GM18505 (cell line): ENCODE data around the gene ZNF443.
"Not testable (repeated sequence)": the region's sequence is repeated elsewhere in the genome, so short reads cannot be mapped to it uniquely, and the experiment has no call there.

ENCODE experiments used
- ATAC-seq: cut with Tn5 transposase; IDR thresholded peaks from one replicate; pipeline ENCODE4 v1.9.1; 2021; ENCODE audit not compliant: unreplicated experiment
- POLR2A ChIP-seq: IDR thresholded peaks from 4 replicates; pipeline ENCODE4 v1.6.1; 2011; ENCODE audit warnings: borderline replicate concordance; ENCODE audit not compliant: insufficient read depth, insufficient read length; ENCODE audit errors: extremely low read depth

Gene ZNF443

DNA sequence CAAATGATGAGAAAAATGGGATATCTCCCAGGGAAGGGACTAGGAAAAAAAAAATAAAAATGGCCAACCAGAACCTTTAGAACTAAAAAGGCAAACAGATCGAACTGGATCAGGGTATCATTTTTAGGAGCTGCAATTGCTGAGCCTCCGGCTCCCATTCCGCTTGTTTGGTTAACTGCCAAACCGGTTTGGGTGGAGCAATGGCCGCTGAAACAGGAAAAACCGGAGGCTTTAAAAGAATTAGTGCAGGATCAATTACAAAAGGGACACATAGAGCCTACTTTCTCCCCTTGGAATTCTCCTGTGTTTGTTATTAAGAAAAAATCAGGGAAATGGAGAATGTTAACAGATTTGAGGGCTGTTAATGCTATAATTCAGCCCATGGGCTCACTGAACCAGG is 12.7 kb upstream of the ZNF443 start:
- TF ChIP-seq POLR2A: no peak
- ATAC-seq: no peak

GRCh38 chr19:12450844-12451243 is 10.0 kb upstream of the ZNF443 start:
- TF ChIP-seq POLR2A: no peak
- ATAC-seq: no peak

GRCh38 chr19:12448808-12449207 is 8.0 kb upstream of the ZNF443 start:
- ATAC-seq: no peak
- no peak for TF ChIP-seq POLR2A

- ATAC-seq: peak; percentile 20
Measured at GRCh38 chr19:12439686-12440540, 908 bp downstream of the ZNF443 start.

DNA sequence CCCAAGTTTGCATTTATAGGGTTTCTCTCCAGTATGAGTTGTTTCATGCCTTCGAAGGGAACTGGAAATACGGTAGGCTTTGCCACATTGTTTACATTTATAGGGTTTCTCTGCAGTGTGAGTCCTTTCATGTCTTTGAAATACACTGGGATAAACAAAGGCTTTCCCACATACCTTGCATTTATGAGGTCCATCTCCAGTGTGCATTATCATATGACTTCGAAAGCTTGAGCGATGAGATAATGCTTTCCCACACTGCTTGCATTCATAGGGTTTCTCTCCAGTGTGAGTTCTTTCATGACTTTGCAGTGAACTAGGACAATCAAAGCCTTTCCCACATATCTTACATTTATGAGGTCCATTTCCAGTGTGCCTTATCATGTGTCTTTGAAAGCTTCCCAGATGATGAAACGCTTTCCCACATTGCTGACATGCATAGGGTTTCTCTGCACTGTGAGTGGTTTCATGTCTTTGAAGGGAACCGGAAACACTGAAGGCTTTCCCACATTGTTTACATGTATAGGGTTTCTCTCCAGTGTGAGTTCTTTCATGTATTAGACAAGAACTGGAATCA is 10.0 kb downstream of the ZNF443 start:
- ATAC-seq: not testable (repeated sequence)

GRCh38 chr19:12425888-12426274 is 14.9 kb downstream of the ZNF443 start:
- no peak for TF ChIP-seq POLR2A
- ATAC-seq: no peak

DNA sequence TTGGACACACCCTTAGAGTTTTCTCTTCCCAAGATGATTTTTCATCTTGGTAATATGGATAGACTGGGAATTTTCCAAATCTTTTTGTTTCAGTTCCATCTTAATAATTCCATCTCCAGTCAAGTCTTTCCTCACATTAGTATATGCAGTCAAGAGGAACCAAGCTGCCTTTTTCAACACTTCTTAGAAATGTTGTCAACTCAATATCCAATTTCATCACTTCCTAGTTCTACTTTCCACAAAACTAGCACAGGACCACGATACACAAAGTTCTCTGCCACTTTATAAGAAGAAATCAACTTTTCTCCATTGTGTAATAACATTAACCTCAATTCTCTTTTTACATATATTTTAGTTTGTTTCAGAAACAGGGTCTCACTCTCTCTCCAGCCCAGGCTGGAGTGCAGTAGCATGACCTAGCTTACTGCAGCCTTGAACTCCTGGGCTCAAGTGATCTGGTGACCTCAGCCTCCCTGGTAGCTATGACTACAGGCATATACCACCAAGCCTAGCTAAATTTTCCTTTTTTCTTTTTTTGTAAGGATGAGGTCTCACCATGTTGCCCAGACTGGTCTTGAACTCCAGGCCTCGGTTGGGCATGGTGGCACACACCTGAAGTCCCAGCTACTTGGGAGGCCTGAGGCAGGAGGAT is 15.5 kb downstream of the ZNF443 start:
- TF ChIP-seq POLR2A: no peak
- no peak for ATAC-seq

DNA sequence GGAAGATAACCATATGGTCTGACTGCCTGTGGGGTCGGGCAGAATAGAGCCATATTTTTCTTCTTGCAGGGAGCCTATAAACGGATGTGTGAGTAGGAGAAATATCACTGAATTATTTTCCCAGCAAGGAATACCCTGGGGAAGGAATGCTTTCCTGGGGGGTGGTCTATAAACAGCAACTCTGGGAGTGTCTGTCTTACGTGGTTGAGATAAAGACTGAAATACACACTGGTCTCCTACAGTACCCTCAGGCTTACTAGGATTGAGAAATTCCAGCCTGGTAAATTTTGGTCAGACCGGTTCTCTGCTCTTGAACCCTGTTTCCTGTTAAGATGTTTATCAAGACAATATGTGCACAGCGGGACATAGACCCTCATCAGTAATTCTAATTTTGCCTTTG is 23.5 kb downstream of the ZNF443 start:
- not testable (repeated sequence) for ATAC-seq

GRCh38 chr19:12411893-12412292 is 28.9 kb downstream of the ZNF443 start:
- ATAC-seq: no peak
- no peak for TF ChIP-seq POLR2A

DNA sequence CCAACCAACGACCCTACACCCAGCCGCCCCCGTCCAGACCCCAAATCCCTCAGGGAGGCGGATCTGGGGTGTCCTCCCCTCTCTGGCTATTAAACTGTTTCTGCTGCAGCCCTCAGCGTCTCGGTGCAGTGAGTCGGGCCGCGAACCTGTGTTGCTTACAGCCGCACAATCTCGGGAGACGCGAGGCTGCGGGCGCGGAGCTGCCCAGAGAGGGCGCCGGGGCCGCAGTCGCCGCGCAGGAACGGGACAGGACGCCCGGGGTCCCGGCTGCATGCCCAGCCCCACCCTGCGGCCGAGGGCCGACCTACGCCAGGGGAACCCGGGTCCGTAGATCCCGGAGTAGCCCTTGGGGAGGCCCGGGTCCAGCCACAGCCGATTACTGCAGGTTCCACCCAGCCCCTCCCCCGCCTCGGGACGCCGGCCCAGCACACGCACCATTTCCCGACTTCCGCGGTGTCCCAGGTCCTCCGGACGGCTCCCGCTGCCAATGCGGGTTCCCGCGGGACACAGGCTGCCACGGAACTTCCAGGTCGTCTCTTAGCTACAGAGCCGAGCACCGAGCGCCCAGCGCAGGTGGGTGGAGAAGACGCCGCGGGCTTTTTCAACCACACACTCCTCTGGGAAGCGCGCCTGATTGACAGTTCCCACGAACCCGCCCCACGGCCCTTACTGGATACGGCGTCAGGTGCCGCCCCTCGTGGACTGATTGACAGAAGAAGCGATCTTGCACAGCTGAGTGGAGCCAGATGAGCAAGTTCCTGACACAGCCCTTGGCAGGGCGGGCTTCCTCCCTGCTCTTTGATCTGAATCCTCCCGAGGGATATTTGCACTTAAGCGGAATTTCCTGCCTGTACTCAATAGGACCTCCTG is 40.0 kb downstream of the ZNF443 start, which contains the start of gene ZNF799:
TSS of gene ZNF799 (minus strand) at position 639 of the 870 bp plus-strand sequence. CDS start at position 438, 201 bp downstream.
- TF ChIP-seq POLR2A: peak; percentile 53
- ATAC-seq: peak; percentile 73

- peak; percentile 37 for ATAC-seq
Measured at GRCh38 chr19:12399901-12400632, 40.8 kb downstream of the ZNF443 start.

GRCh38 chr19:12391148-12391547 is 49.7 kb downstream of the ZNF443 start:
- ATAC-seq: not testable (repeated sequence)

DNA sequence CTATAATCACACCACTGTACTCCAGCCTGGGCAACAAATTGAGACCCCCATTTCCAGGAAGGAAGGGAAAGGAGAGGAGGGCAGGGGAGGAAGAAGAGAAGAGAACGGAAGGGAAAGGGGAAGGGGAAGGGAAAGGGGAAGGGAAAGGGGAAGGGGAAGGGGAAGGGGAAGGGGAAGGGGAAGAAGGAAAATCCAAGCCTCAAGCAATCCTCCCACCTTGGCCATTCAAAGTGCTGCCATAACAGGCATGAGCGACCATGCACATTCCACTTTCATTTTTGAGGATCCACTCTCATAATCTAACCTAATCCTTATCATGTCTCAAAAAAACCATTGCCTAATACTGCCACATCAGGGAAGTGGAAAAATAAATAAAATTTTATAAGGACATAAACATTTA is 54.5 kb downstream of the ZNF443 start:
- not testable (repeated sequence) for ATAC-seq
